GM19452 (cell line): ENCODE data around the gene SLC34A1.
A peak's percentile ranks its signal among the peaks of the same experiment; 100 is the strongest.
"Not testable (repeated sequence)": the region's sequence is repeated elsewhere in the genome, so short reads cannot be mapped to it uniquely, and the experiment has no call there.

Experiments
- ATAC-seq: cut with Tn5 transposase; IDR thresholded peaks from one replicate; pipeline ENCODE4 v1.9.1; 2021; ENCODE audit not compliant: unreplicated experiment

SLC34A1 gene

DNA sequence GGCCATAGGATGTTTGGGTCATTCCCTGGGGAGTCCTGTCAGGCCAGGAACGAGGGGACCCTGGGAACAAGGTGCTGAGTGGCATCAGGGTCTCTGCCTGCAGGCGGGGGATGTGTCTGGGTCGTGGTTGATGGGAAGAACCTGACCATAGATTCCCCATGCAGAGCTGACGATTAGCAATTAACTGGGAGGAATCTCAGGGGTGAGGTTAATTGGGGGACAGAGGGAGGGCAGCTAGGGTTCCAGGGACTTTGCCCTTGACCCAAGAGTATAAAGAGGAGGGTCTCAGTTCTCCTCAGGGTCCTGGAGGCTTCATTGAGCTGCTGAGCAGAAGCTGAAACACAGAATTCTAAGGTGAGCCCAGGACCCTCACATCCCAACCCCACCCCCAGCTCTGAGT is at the start of gene SLC34A1:
SLC34A1 (plus strand) TSS at position 301 of the 400 bp plus-strand sequence. CDS start 1,308 bp downstream, outside the sequence.
- ATAC-seq, result no peak

DNA sequence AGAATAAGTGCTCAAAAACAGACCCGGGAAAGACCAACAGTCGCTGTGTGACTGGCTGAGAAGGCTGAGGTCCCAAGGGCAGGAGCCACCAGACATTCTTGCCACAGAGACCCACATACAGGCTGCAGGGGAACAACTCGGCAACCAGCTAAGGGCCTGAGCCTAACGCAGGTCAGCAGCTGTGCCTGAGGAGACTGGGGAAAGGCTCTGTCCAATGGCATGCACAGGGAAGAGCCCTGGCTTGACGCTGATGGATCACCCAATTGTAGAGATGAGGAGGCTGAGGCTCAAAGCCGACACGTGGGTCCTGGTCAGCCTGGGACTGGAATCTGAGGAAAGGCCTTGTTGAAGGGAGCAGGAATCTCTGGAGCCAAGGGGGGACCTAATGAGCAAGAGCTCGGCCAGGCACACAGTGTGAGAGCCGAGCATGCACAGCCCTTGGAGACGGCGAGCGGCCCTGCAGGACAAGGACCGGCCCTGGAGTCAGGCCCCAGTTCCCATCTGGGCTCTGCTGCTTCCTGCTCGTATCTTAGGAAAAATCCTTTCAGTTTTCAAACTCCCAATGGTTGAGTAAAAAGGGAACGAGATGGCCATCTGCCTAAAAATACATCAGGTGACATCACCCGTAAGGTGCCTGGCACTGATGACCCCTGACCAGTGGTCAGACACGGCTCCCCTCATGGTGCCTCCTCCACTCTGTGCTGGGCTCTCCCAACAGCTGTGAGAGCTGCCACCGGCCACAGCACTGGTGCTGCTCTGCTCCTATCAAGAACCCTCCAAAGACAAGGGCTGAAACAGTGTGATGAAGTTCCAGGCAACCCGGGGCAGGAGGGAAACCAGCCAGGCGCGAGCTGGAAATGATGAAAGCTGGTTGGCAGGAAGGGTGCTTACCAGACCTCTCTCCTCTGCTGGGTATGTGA is 49.2 kb upstream of the SLC34A1 start:
- no peak for ATAC-seq

DNA sequence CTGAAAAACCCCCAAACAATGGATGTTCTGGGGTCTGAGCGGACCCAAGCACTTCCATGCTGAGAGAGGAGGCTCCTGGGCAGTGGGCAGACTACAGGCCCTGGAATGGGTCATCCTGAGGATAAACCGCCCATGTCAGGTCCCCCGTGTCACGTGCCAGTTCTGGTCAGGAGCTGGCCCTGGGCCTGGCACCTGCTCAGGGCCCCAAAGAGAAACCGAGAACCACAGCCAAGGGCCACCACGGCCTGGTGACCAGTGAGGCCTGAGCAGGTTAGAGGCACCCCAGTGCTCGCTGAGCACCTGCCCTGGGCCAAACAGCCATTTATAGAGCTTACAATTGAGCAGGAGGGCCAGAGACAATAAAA is 48.6 kb upstream of the SLC34A1 start:
- no peak for ATAC-seq

- ATAC-seq, result no peak
Observed at GRCh38 chr5:177336112-177336511, 48.1 kb upstream of the SLC34A1 start.

- ATAC-seq, result no peak
Observed at GRCh38 chr5:177336603-177337494, 47.4 kb upstream of the SLC34A1 start.

DNA sequence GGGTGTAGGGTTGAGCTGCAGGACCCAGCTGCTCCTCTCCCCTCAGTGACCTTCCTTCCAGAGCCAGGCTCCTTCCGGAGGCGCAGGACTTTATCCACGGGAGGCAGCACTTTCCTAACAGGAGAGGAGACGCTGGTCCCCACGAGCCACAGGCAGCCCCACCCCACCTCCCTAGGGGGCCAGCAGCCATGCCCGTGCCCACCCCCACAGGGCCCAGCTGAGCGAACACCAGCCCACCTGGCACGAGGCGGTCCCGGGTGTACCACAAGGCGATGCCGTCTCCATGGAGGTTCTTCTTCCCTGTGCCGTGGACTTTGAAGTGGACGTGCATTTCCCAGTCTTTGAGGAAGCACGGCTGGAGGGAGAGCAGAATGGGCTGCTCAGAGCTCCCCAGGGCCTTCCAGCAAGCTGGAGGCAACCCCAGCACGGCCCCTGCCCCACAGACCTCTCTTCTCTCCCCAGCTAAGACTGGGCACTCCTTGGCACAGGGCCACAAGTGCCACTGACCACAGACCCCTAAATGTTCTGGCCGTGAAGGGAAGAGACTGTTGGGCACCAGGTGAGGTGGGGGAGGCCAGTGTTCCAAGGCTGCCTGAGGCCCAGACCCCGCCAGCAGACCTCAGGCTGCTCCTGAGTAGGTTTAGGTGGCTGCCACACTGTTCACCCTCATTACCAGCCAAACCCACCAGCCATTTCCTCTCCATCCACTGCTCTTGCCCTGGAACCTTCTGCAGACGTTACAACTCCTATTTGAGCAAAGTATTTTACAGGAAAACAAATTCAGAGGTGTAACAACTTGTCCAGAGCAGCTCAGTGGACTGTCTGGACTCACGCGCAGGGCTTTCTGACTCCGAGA is 45.8 kb upstream of the SLC34A1 start:
- ATAC-seq, result no peak

DNA sequence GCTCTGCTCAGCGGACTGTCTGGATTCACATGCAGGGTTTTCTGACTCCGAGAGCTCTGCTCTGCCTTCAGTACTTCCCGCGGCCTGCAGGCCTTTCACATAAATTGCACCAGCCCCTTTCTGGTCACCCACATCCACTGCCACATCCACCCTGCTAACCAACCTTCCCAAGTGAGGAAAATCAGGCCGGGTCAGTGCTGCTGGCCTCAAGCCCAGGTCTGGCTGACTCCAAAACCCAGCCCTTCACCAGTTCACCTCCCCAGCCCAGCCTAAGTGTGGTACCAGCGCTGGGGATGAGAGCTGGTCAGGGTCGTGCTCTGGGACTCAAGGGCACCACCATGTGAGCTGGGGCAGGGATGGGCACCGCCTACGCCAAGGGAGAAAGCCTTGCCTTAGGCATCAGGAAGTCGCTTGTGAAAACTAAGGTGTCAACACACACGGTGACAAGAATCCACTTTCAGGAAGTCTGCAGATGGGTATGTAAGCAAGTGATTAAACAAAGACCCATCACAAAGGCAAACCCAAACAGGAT is 45.1 kb upstream of the SLC34A1 start:
- no peak for ATAC-seq

DNA sequence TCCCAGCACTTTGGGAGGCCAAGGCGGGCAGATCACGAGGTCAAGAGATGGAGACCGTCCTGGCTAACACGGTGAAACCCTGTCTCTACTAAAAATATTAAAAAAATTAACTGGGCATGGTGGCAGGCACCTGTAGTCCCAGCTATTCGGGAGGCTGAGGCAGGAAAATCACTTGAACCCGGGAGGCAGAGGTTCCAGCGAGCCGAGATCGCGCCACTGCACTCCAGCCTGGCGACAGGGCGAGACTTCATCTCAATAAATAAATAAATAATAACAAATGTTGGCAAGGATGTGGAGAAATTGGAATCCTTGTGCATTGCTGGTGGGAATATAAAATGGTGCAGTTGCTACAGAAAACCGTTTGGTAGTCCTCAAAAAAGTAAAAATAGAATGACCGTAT is 41.2 kb upstream of the SLC34A1 start:
- not testable (repeated sequence) for ATAC-seq

DNA sequence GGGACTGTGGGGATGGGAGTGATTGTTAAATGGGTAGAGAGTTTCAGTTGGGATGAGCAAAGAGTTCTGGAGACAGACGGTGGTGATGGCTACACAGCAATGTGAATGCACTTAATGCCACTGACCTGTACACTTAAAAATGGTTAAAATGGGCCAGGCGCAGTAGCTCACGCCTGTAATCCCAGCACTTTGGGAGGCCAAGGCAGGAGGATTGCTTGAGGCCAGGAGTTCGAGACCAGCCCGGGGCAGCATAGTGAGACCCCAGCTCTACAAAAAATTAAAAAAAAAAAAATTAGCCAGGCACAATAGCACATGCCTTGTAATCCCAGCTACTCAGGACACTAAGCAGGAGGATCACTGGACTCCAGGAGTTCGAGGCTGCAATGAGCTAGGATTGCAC is 40.5 kb upstream of the SLC34A1 start:
- no peak for ATAC-seq

- ATAC-seq, result no peak
Observed at GRCh38 chr5:177344891-177345290, 39.3 kb upstream of the SLC34A1 start.

DNA sequence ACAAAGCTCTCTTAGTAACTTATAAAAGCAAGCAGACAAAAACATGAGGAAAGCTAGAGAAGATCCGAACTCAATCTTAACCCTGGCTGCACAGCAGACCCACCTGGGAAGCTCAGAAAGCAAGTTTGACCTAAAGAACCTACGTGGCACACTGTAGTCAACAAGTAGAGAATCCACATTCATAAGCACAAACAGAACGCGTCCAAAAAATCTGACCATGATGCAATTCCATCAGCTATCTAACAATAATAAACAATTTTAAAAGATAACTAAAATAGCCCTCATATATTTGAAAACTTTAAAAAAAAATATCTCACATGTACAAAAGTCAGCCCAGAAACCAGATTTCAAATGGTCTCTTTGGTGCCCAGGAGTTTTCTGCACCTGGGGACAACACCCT is 37.4 kb upstream of the SLC34A1 start:
- ATAC-seq, result no peak

DNA sequence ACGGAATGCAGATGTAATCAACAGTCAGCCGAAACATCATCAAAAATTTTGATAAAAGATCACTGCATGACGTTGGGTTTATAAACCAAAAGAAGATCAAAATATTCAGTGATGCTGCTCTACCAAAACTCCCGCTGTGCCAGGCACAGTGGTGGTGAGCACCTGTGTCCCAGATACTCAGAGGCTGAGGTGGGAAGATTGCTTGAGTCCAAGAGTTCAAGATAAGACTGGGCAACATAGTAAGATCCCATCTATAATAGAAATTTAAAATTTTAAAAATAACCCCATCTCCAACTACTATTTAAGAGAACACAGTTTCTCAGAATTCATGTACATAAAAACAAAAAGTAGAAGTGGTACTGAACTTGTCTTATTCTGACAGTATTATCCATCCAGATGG is 36.5 kb upstream of the SLC34A1 start:
- ATAC-seq, result no peak

- ATAC-seq, result no peak
Observed at GRCh38 chr5:177349362-177349647, 34.9 kb upstream of the SLC34A1 start.

GRCh38 chr5:177349762-177350161 is 34.5 kb upstream of the SLC34A1 start:
- ATAC-seq, result no peak

GRCh38 chr5:177350776-177351391 is 33.4 kb upstream of the SLC34A1 start:
- ATAC-seq, result no peak

- peak; percentile 96 for ATAC-seq
Observed at GRCh38 chr5:177351392-177352329, 32.6 kb upstream of the SLC34A1 start, which contains the start of gene LMAN2. TSS of gene LMAN2 (minus strand) at chr5:177351668. CDS start at chr5:177351647, 21 bp downstream.

DNA sequence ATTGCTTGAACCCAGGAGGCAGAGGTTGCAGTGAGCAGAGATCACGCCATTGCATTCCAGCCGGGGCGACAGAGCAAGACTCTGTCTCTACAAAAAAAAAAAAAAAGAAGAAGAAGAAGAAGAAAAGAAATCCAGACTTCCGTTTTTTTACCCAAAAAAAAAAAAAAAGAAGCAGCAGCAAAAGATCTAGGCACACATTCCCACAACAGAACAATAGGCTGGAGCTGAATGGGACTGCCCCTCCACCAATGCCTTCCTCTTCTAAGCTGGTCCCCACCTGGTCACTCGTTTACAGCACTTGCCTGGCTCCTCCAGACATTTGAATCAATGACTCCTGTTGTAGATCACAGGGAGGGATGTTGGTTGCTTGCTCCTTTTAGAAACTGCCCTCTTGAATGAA is 31.1 kb upstream of the SLC34A1 start:
- ATAC-seq, result no peak

DNA sequence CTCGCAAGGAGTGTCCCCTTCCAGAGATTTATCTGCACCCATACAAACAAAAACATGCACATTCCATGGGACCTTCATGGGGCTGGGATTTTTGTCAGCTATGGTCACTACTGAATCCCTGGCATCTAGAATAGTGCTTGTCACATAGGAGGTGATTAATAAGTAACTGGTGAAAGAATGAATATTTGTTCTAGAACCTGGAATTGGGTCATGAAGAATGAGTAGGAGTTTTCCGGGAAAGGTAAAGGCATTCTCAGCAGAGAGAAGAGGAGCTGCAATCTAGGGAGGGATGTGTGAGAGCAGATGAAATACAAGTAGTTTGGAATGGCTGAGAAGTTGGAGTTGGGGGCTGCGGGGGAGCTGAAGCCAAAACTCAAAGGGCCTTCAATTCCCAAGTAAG is 30.0 kb upstream of the SLC34A1 start:
- no peak for ATAC-seq

- ATAC-seq, result no peak
Observed at GRCh38 chr5:177354711-177355110, 29.5 kb upstream of the SLC34A1 start.
